Neural progenitor cell (in vitro differentiated cells): ENCODE results near the gene RBM47.

Experiments
- EZH2 ChIP-seq: fragments of 200-600 bp; sonication (generic); IDR thresholded peaks from 2 replicates; pipeline ENCODE4 v1.6.1; 2017; ENCODE audit warnings: antibody characterized with exemption, mild to moderate bottlenecking, moderate library complexity
- TF ChIP-seq, protein P1 (sequence below): fragments of 200-600 bp; sonication (generic); IDR thresholded peaks from 2 replicates; pipeline ENCODE4 v1.5.1; 2017; ENCODE audit warnings: antibody characterized with exemption, mild to moderate bottlenecking

GRCh38 chr4:40678421-40678820 lies 48.8 kb upstream of the RBM47 start:
- TF ChIP-seq, protein P1, sequence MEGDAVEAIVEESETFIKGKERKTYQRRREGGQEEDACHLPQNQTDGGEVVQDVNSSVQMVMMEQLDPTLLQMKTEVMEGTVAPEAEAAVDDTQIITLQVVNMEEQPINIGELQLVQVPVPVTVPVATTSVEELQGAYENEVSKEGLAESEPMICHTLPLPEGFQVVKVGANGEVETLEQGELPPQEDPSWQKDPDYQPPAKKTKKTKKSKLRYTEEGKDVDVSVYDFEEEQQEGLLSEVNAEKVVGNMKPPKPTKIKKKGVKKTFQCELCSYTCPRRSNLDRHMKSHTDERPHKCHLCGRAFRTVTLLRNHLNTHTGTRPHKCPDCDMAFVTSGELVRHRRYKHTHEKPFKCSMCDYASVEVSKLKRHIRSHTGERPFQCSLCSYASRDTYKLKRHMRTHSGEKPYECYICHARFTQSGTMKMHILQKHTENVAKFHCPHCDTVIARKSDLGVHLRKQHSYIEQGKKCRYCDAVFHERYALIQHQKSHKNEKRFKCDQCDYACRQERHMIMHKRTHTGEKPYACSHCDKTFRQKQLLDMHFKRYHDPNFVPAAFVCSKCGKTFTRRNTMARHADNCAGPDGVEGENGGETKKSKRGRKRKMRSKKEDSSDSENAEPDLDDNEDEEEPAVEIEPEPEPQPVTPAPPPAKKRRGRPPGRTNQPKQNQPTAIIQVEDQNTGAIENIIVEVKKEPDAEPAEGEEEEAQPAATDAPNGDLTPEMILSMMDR = no peak
- no peak for TF ChIP-seq EZH2
